Caco-2 (cell line): ENCODE results near the gene C16orf87. TPM values are rescaled to one million over a fixed set of nuclear protein-coding genes. Genes with fewer than 3 reads are reported as not detected.

Source experiments
- BruUV-seq: library from RNA; stranded (reverse); fragments of 400-500 nt; replicated peaks from 2 replicates; lab custom pipeline; 2021; lab: Mats Ljungman, UMichigan
- CTCF ChIA-PET: fragments of 300-600 bp; sonication (Branson Sonifier 250); formaldehyde crosslinking; loops from one replicate; lab custom pipeline; 2022; ENCODE audit warnings: antibody characterized with exemption; lab: Charles Lee
- POLR2A ChIA-PET: fragments of 300-600 bp; sonication (Branson Sonifier 250); formaldehyde crosslinking; loops from one replicate; lab custom pipeline; 2022; ENCODE audit warnings: antibody characterized with exemption; lab: Charles Lee
- DNase-seq, 2 experiments: peaks; one replicate each; pipeline versions ENCODE4 v3.0.0 to v3.0.0-alpha.2; 2020 to 2022
- H3K27me3 ChIP-seq: replicated peaks from 2 replicates; pipeline ENCODE4 v1.6.0; 2011; ENCODE audit warnings: low read length; ENCODE audit not compliant: control insufficient read depth, insufficient read depth
- H3K36me3 ChIP-seq: 2 replicates; pipeline ENCODE4 v1.5.1; 2011; ENCODE audit warnings: low read length; ENCODE audit not compliant: control insufficient read depth, insufficient read depth
- H3K4me1 ChIP-seq: fragments of 250-450 bp; sonication (Bioruptor Pico); 2 replicates; pipeline ENCODE4 v1.5.1; 2020; ENCODE audit warnings: mild to moderate bottlenecking
- H3K4me3 ChIP-seq: 2 replicates; pipeline ENCODE4 v1.5.1; 2011; ENCODE audit warnings: low read depth, mild to moderate bottlenecking, control low read depth, low read length
- H3K9me3 ChIP-seq: fragments of 250-450 bp; sonication (Bioruptor Pico); 2 replicates; pipeline ENCODE4 v1.5.1; 2020; ENCODE audit warnings: mild to moderate bottlenecking, moderate library complexity
- H3K27ac Mint-ChIP-seq: one replicate; pipeline ENCODE4 v1.8.0; 2022; ENCODE audit warnings: mixed read lengths; ENCODE audit not compliant: unreplicated experiment
- H3K27me3 Mint-ChIP-seq: one replicate; pipeline ENCODE4 v1.8.0; 2022; ENCODE audit warnings: mixed read lengths; ENCODE audit not compliant: insufficient read depth, unreplicated experiment
- H3K36me3 Mint-ChIP-seq: one replicate; pipeline ENCODE4 v1.8.0; 2022; ENCODE audit warnings: mild to moderate bottlenecking, mixed read lengths; ENCODE audit not compliant: insufficient read depth, unreplicated experiment
- H3K4me1 Mint-ChIP-seq: one replicate; pipeline ENCODE4 v1.8.0; 2022; ENCODE audit warnings: low read depth, mixed read lengths; ENCODE audit not compliant: unreplicated experiment
- H3K4me3 Mint-ChIP-seq: one replicate; pipeline ENCODE4 v1.8.0; 2022; ENCODE audit warnings: mild to moderate bottlenecking, moderate library complexity, mixed read lengths; ENCODE audit not compliant: unreplicated experiment
- H3K9me3 Mint-ChIP-seq: one replicate; pipeline ENCODE4 v1.8.0; 2022; ENCODE audit warnings: mixed read lengths; ENCODE audit not compliant: unreplicated experiment
- intact Hi-C: fragments of 100-400 bp; cut with micrococcal nuclease; formaldehyde crosslinking; loops from one replicate; pipeline ENCODE4 v1.10.0; 2022; ENCODE audit not compliant: unreplicated experiment
- total RNA-seq: library from RNA; stranded (reverse); gene quantifications from 2 replicates; pipeline ENCODE4 v1.2.3, GENCODE V29; 2022
- TF ChIP-seq, protein P1 (sequence below), 2 experiments: fragments of 200-600 bp in 1 of 2; IDR thresholded peaks; 1 replicate in 1 of 2; 2 replicates in 1 of 2; pipeline versions ENCODE4 v1.5.1 to v1.8.0; 2011 to 2022; ENCODE audit warnings: antibody characterized with exemption in 1 of 2, control low read depth in 1 of 2, inconsistent platforms in 1 of 2, low read depth in 1 of 2, low read length in 1 of 2, mild to moderate bottlenecking in 1 of 2, moderate library complexity in 1 of 2; ENCODE audit not compliant: insufficient read depth in 1 of 2, severe bottlenecking in 1 of 2, unreplicated experiment in 1 of 2

C16orf87 gene
- total RNA-seq, 1 experiment from 2014 or later = 12.1 TPM

DNA sequence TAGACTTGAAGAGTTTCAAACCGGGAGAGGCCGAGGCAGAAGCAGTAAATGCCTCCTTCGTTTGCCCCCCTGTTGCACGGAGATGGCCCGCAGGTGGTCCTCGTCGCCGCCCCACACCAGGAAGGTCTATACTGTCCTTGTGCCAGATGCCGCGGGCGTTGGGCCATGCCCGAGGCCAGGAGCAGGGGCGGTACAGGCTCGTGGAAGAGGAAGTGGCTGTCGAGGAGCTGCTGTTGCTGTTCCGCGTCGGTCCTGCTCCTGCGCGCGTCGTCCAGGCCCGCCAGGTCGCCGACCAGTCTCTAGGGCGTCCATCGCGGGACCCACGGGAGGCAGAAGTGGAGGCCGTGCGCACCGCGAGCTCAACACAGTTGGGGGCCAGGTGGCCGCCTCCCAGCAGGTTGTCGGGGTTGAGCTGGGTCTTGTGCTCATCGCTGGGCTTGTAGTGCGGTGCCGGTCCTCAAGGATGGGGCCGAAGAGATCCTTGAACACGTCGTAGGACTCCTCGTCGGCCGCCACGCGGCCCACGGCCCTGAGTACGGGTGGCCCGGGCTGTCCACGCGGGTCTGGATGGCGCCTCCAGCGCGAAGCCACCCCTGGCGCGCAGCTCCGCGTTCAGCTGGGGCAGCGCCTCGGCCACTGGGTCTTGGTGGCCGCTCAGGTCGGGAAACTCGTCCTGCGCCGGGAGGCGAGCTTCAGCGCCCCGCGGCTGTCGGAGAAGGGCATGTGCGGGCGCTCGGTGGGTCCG is 13.1 kb upstream of the C16orf87 start:
- no peak for DNase-seq
- Histone ChIP-seq H3K9me3 (no peaks in the 10 kb centered on the region), H3K4me3 (no peak overlapping the region), H3K4me1 (no peaks in the 10 kb centered on the region), H3K36me3 (no peaks in the 10 kb centered on the region), H3K27me3 (no peaks in the 10 kb centered on the region)
- H3K36me3 Mint-ChIP-seq = no peaks in the 10 kb centered on the region
- POLR2A ChIA-PET = no interaction called here
- no peaks in the 10 kb centered on the region for H3K9me3 Mint-ChIP-seq
- H3K27ac Mint-ChIP-seq = no peak overlapping the region
- BruUV-seq = no TSS peak
- TF ChIP-seq, protein P1, sequence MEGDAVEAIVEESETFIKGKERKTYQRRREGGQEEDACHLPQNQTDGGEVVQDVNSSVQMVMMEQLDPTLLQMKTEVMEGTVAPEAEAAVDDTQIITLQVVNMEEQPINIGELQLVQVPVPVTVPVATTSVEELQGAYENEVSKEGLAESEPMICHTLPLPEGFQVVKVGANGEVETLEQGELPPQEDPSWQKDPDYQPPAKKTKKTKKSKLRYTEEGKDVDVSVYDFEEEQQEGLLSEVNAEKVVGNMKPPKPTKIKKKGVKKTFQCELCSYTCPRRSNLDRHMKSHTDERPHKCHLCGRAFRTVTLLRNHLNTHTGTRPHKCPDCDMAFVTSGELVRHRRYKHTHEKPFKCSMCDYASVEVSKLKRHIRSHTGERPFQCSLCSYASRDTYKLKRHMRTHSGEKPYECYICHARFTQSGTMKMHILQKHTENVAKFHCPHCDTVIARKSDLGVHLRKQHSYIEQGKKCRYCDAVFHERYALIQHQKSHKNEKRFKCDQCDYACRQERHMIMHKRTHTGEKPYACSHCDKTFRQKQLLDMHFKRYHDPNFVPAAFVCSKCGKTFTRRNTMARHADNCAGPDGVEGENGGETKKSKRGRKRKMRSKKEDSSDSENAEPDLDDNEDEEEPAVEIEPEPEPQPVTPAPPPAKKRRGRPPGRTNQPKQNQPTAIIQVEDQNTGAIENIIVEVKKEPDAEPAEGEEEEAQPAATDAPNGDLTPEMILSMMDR (IDR thresholded peaks at IDR 0.05; ENCODE audit: insufficient read depth in 1 of 2, low read depth in 1 of 2, low read length in 1 of 2, severe bottlenecking in 1 of 2, unreplicated experiment in 1 of 2) = no peak
- no peaks in the 10 kb centered on the region for H3K4me1 Mint-ChIP-seq
- H3K27me3 Mint-ChIP-seq = no peaks in the 10 kb centered on the region
- intact Hi-C loops = no loop called here
- no peak overlapping the region for H3K4me3 Mint-ChIP-seq
- CTCF ChIA-PET = no interaction called here

DNA sequence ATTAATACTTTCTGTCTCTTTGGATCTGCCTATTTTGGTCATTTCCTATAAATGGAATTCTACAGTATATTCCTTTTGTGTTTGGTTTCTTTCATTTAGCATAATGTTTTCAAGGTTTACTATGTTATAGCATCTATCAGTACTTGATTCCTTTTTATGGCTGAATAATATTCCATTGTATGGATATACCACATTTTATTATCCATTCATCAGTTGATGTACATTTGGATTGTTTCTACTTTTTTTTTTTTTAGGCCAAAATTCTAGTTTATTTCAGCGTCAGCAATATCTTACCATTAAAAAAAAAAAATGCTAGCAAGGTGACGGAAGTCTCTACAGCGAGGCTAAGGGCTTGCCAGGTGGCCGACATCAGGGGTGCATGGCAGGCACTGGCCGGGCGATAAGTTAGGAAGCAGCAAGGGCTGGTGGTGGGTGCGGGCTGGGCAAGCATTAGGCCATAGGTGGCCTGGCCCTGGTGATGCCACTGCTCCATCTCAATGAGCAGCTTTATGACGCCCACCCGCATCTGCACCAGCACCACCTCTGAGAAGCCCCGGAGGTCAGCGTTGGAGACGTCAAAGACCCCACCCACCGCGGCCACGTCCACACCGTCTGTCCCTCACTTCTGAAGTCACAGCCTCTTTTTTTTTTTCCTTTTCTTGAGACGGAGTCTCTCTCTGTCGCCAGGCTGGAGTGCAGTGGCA is 11.4 kb upstream of the C16orf87 start:
- Mint-ChIP-seq H3K36me3 (no peaks in the 10 kb centered on the region), H3K4me1 (no peaks in the 10 kb centered on the region), H3K27ac (no peak overlapping the region), H3K9me3 (no peaks in the 10 kb centered on the region), H3K27me3 (no peaks in the 10 kb centered on the region), H3K4me3 (no peak overlapping the region)
- no peaks in the 10 kb centered on the region for H3K9me3 ChIP-seq
- BruUV-seq = no TSS peak
- ChIA-PET POLR2A (no interaction called here), CTCF (no interaction called here)
- TF ChIP-seq, protein P1 (IDR thresholded peaks at IDR 0.05; ENCODE audit: insufficient read depth in 1 of 2, low read depth in 1 of 2, low read length in 1 of 2, severe bottlenecking in 1 of 2, unreplicated experiment in 1 of 2) = no peak
- DNase-seq = no peak
- intact Hi-C loops = no loop called here
- H3K27me3 ChIP-seq = no peaks in the 10 kb centered on the region
- no peaks in the 10 kb centered on the region for H3K36me3 ChIP-seq
- H3K4me3 ChIP-seq = no peak overlapping the region
- H3K4me1 ChIP-seq = no peaks in the 10 kb centered on the region

DNA sequence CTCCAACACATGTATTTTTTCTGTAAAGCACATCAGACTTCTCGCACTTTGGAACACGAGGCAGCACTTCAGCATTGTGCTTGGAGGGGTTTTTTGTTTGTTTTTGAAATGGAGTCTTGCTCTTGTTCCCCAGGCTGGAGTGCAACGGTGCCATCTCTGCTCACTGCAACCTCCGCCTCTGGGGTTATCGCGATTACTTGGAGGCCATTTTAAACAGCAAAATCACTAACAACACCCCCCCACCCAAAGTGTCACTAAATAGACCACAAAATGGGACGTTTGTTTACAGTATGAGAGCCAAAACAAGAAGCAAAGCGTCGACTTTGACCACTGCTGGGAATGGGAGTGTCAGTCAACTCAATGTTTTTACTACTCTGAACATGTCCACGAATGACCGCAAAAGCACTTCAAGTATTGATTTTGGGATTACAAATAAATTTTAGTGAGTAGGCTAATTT is 9.0 kb upstream of the C16orf87 start:
- Mint-ChIP-seq H3K4me3 (no peak overlapping the region), H3K9me3 (no peaks in the 10 kb centered on the region), H3K4me1 (no peaks in the 10 kb centered on the region), H3K27ac (no peak overlapping the region), H3K36me3 (no peaks in the 10 kb centered on the region), H3K27me3 (no peaks in the 10 kb centered on the region)
- TF ChIP-seq, protein P1 (IDR thresholded peaks at IDR 0.05; ENCODE audit: insufficient read depth in 1 of 2, low read depth in 1 of 2, low read length in 1 of 2, severe bottlenecking in 1 of 2, unreplicated experiment in 1 of 2) = no peak
- POLR2A ChIA-PET = no interaction called here
- no peaks in the 10 kb centered on the region for H3K27me3 ChIP-seq
- intact Hi-C loops = loop anchor here (1.0 kb wide), 1 partner anchor 9 kb away; the partner anchor contains the start of gene C16orf87
- no peaks in the 10 kb centered on the region for H3K36me3 ChIP-seq
- H3K9me3 ChIP-seq = no peaks in the 10 kb centered on the region
- H3K4me3 ChIP-seq = no peak overlapping the region
- no TSS peak for BruUV-seq
- DNase-seq = no peak
- H3K4me1 ChIP-seq = no peaks in the 10 kb centered on the region
- CTCF ChIA-PET = no interaction called here
